Kidney tubule cell (primary cell): ENCODE data around the gene RBP2.

Experiments
- DNase-seq: peaks from one replicate; pipeline ENCODE4 v3.0.0-alpha.2; 2018; ENCODE audit warnings: low spot score

RBP2 gene

DNA sequence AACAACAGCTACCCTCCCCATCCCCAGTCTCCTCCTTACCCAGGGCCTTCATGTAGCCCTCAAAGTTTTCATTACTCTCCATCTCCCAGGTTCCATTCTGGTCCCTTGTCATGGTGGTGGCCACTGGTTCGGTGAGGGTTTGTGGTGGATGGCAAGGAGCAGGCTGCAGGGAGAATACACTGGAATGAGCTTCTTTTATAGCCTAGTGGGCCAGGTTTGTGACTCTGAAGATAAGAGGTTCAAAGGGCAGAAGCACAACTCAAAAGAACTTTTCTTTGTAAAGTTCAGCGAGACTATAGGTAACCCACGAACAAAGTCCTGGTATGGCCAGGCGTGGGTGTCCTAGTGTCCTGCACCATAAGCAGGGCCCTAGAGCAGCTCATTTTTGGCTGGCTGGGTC lies at the start of gene RBP2:
TSS of gene RBP2 (minus strand) at position 169 of the 400 bp plus-strand sequence. CDS start at position 112, 57 bp downstream.
- no peak for DNase-seq

DNA sequence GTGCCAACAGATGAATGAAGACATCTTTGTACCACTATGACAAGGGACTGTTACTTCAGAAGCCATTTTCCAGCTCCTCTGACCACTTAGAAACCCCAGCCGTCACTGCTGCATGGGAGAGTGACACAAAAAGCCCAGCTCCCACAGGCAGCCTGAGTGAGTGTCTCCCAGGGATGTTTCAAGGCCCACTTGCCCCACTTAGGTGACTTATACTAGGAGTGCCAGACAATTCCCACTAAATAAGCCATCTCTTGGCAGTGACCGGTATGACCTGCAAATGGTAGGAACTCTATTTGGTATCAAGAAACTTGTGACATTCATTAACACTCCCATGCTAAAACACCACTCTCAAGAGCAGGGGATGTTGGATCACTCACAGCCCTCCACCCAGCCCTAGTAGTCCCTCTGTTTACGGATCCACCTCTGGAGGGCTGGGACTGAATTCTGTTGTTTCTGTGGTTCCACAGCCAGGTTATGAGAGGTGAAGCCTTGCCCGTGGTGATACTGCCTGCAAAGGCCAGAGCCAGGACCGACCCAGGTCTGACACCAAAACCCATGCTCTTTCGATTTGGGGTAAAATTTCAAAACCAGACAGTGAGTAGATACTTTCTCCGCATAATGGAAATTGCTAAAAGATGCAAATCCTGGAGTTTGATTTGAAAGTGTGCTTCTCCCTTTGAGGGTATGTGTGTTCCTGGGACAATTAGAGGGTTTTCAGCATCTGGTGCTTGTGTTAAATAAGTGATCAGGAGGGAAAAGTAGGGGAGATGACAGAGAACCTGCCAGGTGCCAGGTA lies 48.7 kb upstream of the RBP2 start:
- DNase-seq: no peak

DNA sequence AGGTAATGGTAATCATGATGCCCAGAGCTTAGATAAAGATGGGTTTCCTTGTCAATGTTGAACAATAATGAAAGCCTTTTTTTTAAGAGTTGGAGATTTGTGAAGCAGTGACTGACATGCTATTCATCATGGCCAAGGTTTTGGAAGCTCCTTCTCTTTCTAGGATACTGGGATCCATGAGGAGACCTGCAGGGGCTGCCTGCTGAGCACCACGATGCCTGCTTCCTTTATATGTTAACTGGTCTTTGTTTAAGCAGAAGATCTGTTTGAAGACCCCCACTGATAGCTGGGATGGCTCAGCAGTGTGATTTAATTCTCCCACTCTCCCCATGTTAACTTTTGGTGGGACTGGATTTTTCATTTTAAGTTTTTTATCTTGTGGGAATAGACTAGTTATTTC lies 47.4 kb upstream of the RBP2 start:
- DNase-seq: no peak

DNA sequence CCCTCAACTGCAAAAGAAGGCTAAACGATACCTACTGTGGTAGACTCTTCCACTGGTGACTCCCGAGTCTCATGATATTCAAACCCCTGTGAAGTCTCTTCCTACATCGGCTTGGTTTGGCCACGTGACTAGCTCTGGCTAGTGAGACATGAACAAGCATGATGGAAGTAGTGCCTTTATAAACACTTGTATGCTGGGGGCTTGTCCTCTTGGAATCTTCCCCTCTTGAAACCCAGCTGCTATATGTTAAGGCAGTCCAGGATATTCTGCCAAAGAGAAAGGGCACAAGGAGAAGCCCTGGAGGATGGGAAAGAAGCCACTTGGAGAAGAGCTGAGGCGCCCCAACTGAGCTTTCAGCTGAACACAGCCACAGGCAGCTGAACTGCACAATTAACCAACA lies 46.9 kb upstream of the RBP2 start:
- no peak for DNase-seq

DNA sequence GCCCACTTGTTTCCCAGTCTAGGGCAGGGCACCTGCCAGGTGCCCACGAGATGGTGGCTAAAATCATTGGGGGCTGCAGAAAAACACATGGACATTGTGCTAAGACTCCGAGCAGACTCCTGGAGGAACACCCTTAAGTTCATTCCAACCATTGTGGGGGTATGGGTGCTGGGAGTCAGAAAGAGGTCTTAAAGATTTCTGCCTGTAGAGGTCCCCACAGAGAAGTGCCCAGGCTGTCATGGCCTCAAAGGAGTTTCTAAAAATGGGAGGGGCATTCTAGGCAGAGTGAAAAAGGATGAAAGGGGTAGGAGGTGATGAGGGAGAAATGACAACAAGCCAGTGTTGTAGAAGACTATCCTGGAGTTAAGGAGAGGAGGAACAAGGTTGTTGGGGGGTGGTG lies 46.1 kb upstream of the RBP2 start:
- DNase-seq: no peak

DNA sequence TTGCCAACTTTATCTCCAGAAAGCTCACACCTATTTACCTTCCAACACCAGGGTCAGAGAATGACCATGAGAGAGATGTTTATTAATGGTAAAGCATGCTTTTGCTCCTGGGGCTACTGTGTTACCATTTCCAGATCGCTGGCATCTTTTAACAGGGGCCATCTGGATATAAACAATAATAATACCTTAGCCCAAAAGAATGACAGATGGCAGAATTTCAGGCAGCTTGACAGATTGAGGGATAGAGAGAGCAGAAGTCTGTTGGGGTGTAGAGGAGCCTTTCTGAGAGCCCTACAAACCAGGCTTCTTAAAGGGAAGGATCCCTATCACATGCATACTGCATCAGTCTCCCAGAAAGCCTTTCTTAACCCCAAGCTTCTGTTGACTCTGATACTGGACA lies 45.5 kb upstream of the RBP2 start:
- no peak for DNase-seq

DNA sequence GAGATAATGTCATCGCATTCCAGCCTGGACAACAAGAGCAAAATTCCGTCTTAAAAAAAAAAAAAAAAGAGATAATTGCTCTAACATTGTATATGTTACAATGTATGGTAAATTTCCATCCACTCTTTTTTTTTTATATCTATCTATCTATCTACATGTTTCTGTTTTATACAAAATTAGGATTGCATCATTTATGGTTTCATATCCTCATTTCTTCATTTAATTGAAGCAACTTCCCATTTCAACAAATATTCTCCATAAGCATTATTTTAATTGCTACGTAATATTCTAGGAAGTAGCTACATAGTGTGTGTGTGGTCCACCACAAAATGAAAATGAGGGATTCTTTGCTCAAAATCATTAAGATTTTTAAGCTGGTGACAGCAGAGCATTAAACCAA lies 44.8 kb upstream of the RBP2 start:
- DNase-seq: no peak

DNA sequence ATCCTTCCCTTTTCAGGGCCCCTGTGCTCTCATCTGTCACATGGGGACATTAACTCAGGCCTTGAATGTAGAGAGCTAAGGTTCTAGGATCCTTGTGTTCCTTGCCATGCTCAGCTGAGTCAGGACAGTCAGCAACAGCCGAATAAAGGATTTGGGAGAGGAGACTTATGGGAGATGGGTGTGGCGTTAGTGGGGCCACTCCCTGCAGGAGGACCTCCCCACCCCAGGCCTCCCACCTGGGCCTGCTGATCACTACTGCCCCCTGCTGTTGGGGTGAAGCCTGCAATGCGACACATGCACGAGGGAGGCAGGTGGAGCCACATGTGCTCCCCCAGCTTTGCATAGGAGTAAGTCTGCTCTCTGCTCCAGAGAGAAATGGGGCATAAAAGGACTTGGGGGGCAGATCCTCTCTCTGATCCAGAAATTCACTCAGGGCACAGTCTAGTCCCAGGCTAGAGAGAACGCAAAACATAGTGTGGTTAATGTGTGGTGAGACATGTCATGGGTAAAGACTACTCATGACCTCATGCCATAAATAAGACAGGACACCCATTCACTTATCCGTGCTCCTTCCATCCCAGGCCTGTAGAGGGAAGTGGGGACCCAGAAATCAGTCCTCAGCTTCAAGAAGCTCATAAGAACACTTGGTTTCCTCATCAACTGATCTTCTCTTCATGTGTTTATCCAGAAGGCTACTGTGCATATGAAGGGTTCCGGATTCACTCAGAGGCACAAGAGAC lies 43.9 kb upstream of the RBP2 start:
- DNase-seq: peak; percentile 26

DNA sequence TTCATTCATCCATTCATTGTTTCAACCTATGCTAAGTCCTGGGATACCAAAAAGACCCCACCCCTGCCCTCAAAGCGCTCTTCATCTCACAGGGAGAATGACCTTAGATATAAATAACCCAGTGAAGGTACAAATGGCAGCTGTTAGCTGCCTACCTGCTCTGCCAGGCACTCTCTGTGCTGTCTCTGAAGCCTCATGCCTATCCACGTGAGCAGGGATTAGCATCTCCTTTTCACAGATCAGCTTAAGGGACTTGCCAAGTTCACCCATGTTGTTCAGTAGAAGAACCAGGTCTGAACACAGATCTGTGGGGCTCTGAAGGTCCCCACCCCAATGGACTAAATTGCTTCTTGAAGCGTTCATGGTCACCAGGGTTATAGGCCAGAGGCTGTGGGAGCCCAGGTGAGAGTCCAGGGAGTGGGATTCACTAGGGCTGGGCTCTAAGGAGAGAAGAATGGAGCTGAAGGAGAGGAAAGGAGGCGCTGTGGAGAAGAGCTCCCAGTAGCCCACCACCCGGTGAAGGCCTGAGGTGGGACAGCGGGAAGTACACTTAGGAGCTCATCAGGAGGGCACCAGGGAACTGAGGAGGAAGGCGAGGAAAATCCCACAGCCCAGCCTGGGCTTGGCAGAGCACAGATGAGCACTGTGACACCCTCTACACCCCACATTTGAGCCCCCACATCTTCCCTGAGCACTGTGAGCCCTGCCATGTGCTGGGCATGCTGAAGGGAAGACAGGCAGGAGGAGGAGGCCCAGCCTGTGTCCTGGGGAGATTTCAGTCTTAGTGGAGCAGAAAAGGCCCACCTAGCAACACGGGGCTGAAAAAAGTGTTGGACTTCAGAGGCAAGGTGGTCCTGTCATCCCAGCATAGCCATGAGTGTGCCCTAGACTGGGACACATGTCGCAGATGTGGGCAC lies 42.9 kb upstream of the RBP2 start:
- no peak for DNase-seq

DNA sequence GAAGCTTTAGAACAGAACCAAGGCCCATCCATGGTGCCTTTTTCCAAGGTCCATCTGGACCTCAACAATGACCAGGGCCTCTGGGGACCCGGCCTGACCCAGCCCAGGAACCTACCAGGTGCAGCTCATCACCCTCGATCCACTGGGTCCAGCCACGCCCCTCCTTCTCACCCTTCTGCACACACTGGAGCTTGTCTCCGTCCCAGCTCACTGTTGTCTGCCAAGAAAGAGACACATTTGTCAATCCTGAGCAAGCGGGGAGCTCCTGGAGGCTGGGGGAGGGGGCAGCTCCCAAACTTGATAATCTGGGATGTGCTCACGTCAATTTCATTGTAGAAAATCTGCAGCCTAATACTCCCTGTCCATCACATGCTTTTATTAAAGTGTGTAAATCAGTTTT lies 42.0 kb upstream of the RBP2 start:
- DNase-seq: no peak

DNA sequence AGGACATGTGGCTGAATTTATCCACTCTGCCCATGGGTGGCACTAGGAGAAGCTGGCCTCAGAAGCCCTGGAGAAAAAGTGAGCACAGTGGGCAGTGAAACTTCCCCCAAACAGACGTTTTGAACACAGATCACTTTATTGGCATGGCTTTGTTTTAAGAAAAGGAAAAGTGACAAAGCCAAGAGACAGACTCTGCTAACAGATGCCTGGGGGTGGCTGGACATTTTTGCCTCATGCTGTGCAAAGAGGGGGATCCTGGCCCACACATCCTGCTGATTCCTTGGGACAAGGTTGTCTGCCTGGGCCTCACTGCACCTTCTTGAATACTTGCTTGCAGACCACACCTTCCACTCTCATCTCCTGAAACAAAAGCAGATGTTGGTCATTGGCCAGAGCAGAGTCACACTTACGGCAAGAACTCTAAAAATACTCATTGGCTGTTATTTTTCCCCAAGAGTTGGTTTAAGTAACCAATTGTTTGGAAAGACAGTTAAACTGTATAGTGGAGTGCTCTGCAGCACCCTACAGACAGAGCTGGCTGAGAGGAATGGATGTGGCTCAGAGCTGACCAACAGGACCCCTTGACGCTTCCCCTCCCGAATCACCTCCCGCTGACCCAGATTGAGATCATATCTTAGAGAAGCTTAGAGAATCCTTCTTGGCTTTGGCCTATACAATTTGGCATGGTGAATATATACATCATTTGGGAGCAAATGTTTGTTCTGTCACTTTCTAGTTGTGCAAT lies 41.2 kb upstream of the RBP2 start:
- no peak for DNase-seq

DNA sequence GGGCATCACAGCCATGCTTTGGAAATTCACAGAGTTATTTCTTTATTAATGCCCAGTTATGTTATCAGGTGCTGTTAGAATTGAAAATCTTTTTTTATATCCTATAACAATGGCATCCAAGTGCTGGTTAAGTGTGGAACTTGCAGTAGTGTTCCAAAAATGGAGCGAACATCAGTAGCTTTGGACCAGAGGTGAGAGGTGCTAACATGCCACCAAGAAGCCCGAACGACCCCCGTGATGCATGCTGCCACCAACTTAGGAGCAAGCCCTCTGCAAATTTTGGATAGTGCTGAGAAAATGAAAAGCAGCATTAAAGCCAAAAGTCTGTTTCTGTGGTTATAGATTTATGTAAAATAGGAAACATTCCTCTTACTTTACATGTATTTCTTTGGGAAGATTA lies 38.4 kb upstream of the RBP2 start:
- no peak for DNase-seq

DNA sequence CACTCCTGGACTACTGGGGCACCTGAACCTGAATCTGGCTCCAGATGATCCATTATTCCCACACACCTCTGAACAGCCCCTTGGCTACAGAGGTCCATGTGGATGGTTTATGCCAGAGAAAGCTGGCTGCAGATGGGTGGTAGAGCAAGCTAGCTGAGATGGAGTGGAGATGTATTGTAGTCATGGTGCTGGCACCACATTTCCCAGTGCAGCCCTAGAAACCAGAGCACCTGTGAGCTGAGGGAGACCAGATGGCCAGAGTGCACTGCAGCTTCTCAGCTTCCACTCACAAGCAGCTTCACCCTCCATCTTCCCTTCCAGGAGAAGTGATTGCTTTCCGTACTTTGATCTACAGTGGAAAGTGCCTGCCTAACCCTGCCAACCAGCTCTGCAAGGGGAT lies 33.3 kb upstream of the RBP2 start:
- no peak for DNase-seq

DNA sequence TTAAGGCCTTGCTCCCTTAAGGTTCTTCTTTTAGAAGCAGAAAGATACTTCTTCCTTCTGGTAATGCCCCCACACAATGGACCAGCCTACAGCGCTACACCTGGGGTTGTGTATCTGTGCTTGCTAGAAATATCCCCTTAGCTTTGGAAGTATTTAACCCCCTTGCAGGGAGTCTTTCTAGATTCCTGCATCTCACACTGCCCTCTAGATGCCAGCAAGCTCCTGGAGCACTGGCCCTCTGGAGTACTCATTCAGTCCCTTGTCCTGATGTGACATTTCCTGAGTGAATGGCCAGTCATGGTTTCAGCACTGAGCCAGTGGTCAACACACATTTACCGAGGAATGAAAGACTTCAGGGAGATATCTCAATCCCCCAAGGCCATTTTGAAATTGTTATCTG lies 30.4 kb upstream of the RBP2 start:
- no peak for DNase-seq

DNA sequence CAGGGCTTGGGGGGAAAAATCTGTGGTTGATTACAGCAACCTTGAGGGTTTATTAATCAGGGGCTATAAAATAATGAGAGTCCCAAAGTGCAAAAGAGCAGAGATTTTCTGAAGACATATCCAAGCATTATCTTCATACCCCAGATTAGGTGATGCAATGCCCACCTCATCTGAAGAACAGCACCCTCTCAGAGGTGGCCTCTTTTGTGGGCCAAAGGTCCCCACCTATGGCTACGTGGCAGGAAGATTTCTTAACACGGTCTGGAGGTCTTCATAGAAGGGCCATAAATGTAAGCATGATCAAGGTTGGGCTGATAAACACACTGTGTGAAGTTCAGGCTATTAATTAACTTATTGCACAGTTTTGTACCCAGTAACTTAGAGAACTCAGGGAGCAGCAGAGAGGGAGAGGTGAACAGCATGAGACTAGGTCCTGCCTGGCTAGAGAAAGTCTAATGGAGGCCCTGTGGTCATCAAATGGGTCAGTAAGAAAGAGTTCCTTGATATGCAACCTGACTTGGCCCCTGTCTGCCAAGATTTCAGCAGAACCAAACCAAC lies 29.6 kb upstream of the RBP2 start:
- no peak for DNase-seq

DNA sequence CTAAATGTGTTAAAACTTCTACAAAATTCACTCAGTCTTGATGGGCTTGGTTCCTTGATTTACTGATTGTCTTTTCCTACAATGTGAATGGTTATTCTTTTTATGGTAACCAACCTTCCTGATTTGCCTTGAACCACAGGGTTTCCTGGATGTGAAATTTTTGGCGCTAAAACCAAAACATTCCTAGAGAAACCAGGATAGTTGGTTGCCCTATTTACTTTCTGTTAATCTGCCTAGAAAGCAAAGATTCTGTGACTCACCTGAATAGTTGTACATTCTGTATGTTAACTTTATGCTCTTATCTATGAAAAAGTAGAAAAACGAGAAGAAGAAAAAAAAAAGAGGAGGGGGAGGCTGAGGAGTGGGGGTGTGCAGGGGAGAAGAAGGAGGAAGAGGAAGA lies 23.2 kb upstream of the RBP2 start:
- DNase-seq: no peak

DNA sequence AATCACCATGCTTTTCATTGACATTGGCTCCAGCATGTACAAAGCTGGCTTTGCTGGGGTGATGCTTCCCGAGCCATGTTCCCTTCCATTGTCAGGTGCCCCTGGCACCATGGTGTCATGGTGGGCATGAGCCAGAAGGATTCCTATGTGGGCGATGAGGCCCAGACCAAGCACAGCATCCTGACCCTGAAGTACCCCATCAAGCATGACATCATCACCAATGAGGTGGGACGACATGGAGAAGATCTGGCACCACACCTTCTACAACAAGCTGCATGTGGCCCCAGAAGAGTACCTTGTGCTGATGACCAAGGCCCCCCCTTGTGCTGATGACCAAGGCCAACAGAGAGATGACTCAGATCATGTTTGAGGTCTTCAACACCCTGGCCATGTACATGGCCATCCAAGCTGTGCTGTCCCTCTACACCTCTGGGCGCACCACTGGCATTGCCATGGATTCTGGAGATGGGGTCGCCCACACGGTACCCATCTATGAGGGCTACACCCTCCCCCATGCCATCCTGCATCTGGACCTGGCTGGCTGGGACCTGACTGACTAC lies 17.6 kb upstream of the RBP2 start:
- DNase-seq: no peak

DNA sequence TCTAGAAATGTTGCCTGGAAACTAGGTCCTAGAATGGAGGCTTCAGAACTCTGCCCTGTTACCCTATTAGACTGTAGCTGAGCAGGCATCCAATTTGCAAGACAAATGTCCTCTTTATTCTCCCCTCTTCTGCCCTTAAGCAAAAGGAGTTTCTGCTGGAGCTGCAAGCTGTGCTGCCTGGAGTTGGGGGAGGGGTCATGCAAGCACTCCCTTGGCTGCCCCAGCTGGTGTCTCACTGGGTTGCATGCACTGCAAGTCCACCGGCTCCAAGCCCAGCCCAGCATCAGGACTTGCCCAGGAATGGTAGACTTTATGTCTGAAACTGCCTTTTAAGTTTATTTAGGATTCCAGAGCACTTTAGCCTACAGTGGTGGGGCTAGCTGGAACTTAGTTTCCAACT lies 15.7 kb upstream of the RBP2 start:
- no peak for DNase-seq

DNA sequence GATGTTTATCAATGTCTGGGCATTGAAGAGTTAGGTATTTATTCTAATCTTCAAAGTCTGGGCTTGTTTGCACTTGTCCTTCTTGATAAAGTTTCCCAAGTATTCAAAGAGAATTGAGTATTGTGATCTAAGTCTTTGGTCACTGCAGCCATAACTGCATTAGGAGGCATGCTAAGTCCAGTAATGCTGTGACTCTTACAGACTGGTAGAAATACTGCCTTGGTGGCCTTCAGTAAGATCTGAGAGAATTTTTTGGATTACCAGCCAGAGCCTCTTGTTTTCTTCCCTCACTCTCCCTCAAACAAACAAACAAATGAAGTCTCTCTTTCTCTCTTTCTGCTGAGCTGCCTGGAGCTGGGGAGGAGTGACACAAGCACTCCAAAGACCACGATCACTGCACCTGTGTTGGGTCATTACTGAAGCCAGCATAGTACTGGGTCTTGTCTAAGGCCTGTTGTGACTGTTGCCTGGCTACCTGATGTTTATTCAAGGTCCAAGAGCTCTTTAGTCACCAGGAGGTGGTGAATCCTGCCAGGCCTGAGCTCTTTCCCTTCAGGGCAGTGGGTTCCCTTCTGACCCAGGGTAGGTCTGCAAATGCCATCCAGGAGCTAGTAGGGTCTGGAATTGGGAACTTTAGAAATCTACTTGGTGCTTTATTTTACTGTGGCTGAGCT lies 14.8 kb upstream of the RBP2 start:
- peak; percentile 25 for DNase-seq

DNA sequence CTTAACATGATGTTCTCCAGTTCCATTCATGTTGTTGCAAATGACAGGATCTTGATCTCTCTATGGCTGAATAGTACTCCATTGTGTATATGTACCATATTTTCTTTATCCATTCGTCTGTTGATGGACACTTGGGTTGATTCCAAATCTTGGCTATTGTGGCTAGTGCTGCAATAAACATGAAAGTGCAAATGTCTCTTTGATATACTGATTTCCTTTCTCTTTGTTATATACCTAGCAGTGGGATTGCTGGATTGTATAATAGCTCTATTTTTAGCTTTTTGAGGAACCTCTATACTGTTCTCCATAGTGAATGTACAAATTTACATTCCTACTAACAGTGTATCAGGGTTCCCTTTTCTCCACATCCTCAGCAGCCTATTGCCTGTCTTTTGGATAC lies 5.9 kb upstream of the RBP2 start:
- DNase-seq: no peak

DNA sequence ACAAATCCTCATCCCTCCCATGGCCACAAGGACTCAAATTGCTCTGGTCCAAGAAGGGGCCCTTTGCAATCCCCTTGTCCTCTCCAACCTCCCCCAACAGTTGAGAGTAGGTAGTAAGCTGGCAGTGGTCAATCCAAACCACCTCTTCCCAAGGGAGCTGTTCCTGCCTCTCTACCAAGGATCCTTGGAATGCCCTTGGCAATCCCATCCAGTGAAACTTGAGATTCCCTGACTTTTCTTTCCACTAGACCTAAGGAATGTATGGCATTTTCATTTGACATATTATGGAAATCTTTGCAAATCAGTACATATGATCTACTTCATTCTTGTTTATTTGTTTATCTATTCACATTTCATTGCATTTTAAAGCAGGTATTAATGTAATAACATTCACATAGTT lies 4.8 kb upstream of the RBP2 start:
- no peak for DNase-seq
